ENCODE results near the gene MBD5.

DNA sequence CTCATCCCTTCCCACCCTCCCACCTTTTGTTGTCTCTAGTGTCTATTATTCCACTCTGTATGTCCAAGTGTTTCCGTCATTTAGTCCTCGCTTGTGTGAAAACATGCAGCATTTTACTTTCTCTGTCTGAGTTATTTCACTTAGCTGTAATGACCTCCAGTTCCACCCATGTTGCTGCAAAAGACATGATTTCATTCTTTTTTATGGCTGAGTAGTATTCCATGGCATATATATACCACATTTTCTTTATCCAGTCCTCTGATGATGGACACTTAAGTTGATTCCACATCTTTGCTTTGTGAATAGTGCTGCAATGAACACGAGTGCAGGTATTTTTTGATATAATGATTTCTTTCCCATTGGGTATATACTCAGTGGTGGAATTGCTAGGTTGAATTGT lies 296.7 kb downstream of the MBD5 start:
- TF ChIP-seq, protein P1, sequence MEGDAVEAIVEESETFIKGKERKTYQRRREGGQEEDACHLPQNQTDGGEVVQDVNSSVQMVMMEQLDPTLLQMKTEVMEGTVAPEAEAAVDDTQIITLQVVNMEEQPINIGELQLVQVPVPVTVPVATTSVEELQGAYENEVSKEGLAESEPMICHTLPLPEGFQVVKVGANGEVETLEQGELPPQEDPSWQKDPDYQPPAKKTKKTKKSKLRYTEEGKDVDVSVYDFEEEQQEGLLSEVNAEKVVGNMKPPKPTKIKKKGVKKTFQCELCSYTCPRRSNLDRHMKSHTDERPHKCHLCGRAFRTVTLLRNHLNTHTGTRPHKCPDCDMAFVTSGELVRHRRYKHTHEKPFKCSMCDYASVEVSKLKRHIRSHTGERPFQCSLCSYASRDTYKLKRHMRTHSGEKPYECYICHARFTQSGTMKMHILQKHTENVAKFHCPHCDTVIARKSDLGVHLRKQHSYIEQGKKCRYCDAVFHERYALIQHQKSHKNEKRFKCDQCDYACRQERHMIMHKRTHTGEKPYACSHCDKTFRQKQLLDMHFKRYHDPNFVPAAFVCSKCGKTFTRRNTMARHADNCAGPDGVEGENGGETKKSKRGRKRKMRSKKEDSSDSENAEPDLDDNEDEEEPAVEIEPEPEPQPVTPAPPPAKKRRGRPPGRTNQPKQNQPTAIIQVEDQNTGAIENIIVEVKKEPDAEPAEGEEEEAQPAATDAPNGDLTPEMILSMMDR (conservative IDR thresholded peaks at IDR 0.05 in 1 of 2, IDR thresholded peaks at IDR 0.05 in 1 of 2; ENCODE audit: extremely low read depth in 1 of 2, insufficient read depth in 1 of 2, low read depth in 1 of 2, low read length in 2 of 2) = no peak
- no peak for TF ChIP-seq EZH2 (IDR thresholded peaks at IDR 0.05; ENCODE audit: borderline replicate concordance, low read length)

Measured in mammary epithelial cell (primary cell).